A673 (cell line): ENCODE data around the gene ADAMTS19.

Experiments used
- EZH2 ChIP-seq: fragments of 200-600 bp; sonication (generic); IDR thresholded peaks from 2 replicates; pipeline ENCODE4 v1.6.1; 2017; ENCODE audit warnings: borderline replicate concordance, low read depth, mild to moderate bottlenecking, mixed read lengths, antibody characterized with exemption, low read length; ENCODE audit not compliant: poor library complexity, severe bottlenecking
- TF ChIP-seq, protein P1 (sequence below): fragments of 300-800, 200-600 bp; sonication (generic); conservative IDR thresholded peaks from 2 replicates; pipeline ENCODE4 v1.5.1; 2017; ENCODE audit warnings: low read depth, mild to moderate bottlenecking, antibody characterized with exemption, low read length, moderate library complexity, mixed read lengths

DNA sequence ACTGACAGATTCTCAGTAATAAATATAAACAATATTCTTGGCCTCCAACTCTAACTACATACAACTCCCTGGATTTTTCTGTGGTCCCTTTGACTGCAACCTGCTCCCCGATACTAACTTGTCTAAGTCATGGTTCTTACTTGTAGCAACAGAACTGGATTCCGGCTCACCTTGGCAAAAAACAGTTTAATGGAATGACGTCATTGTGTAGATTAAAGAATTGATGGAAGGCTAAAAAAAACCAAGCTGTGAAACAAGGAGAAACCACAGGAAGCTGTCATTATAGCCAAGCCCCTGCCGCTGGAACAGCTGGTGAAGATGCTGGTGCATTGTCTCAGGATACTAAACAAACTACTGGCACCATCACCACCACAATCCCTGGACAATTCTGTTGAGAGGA lies 11.4 kb upstream of the ADAMTS19 start:
- TF ChIP-seq, protein P1, sequence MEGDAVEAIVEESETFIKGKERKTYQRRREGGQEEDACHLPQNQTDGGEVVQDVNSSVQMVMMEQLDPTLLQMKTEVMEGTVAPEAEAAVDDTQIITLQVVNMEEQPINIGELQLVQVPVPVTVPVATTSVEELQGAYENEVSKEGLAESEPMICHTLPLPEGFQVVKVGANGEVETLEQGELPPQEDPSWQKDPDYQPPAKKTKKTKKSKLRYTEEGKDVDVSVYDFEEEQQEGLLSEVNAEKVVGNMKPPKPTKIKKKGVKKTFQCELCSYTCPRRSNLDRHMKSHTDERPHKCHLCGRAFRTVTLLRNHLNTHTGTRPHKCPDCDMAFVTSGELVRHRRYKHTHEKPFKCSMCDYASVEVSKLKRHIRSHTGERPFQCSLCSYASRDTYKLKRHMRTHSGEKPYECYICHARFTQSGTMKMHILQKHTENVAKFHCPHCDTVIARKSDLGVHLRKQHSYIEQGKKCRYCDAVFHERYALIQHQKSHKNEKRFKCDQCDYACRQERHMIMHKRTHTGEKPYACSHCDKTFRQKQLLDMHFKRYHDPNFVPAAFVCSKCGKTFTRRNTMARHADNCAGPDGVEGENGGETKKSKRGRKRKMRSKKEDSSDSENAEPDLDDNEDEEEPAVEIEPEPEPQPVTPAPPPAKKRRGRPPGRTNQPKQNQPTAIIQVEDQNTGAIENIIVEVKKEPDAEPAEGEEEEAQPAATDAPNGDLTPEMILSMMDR, result no peak
- TF ChIP-seq EZH2, result no peak
